ENCODE measurements around the gene KCNMA1.

DNA sequence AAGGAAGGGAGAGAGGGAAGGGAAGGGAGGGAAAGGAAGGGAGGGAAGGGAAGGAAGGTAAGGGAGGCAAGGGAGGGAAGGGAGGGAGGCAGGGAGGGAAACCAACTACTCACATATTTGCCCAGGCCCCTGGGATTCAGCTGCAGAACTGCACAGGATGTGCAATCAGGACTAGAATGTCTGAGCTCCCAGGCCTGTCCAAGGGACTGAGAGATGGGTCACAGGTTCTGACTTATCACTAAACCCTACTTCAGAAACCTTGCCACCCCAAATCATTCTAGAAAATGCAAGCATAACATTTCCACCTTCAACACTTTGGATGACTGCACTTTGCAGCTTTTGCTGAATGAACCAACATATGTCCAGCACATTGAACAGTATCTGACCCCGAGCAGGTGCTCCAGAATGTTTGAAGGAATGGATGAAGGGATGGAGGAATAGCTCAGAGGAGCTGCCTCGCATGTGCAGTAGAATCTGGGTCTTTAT lies 245.3 kb downstream of the KCNMA1 start:
- TF ChIP-seq CTCF (IDR thresholded peaks at IDR 0.05 in 8 of 11, conservative IDR thresholded peaks at IDR 0.05 in 3 of 11) (peak in 1 of 11 experiments; percentile 9), POLR2AphosphoS5 (IDR thresholded peaks at IDR 0.05) (no peak)
